NAMALWA (cell line): ENCODE results near the gene OR2D2.
"Not testable (repeated sequence)": the region's sequence is repeated elsewhere in the genome, so short reads cannot be mapped to it uniquely, and the experiment has no call there.

Experiments used
- DNase-seq: peaks from one replicate; pipeline ENCODE4 v3.0.0-alpha.2; 2015; ENCODE audit warnings: low spot score

The OR2D2 gene, protein sequence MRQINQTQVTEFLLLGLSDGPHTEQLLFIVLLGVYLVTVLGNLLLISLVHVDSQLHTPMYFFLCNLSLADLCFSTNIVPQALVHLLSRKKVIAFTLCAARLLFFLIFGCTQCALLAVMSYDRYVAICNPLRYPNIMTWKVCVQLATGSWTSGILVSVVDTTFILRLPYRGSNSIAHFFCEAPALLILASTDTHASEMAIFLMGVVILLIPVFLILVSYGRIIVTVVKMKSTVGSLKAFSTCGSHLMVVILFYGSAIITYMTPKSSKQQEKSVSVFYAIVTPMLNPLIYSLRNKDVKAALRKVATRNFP

DNA sequence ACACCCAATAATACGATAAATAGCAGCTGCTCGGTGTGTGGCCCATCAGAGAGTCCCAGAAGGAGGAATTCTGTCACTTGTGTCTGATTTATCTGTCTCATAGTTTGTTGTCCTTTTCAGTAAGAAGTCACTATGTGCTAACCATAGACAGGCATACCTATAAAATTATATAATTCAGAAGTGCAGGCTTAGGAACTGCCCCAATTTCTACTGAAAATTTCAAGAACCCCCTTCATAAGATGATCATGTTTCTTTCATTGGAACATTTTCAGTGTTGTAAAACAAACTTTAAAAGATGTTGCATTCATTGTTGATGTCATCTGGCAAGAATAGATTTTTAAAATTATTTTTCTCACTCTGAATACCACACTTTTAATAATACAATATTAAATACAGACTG is at the start of gene OR2D2:
TSS of gene OR2D2 (minus strand) at position 101 of the 400 bp plus-strand sequence. CDS start at position 101, 0 bp downstream.
- DNase-seq, result no peak

DNA sequence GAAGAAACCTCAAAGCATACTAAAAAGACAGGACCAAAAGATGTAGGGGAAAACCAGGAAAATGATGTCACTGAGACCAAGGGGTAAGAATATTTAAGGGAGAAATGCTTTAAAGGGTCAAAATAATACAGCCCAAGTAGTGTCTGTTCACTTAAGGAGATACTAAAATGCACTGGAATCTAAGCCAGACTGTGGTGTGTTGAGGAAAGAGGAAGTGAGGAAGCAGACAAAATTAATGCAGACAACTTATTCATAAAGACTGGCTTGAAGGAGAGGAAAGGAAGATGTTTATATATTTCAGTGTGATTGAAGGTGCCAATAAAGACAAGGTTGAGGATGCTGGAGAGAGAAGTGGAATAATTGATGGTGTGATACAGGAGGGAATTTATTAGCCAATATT is 49.7 kb upstream of the OR2D2 start:
- DNase-seq, result peak; percentile 2

DNA sequence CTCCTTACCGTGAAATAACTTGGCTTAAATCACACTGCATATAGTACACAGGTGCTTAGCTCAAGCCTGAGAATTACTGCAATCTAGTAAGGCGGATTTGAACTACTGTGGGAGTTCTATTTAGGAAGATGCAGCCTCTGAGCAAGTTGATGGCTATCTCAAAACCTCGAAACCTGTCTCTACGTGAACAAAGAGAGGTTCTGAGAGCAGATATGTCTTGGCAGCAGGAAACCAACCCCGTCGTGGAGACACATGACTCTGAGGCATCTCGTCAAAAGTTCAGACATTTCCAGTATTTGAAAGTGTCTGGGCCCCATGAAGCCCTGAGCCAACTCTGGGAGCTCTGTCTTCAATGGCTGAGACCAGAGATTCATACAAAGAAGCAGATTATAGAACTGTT is 39.8 kb upstream of the OR2D2 start:
- DNase-seq, result no peak

GRCh38 chr11:6931146-6931713 is 38.9 kb upstream of the OR2D2 start:
- DNase-seq, result no peak

DNA sequence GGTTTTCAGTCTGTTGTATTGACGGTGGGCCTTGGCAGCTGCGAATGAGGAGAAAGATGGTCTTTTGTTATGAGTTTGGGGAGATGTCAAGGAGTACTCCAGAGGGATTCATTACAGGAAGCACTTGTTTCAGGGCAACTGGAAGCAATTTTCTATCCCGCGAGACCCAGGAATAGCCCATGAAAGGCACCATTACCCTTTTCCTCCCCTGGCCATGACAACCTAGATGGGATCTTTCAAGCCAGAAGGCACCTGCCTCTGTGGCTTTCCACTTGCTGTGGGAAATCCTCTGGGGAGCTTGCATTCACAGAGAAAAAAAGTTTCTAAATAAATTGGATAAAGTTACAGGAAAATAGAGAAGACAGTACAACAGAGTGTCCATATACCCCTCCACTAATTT is 36.6 kb upstream of the OR2D2 start:
- DNase-seq, result no peak

DNA sequence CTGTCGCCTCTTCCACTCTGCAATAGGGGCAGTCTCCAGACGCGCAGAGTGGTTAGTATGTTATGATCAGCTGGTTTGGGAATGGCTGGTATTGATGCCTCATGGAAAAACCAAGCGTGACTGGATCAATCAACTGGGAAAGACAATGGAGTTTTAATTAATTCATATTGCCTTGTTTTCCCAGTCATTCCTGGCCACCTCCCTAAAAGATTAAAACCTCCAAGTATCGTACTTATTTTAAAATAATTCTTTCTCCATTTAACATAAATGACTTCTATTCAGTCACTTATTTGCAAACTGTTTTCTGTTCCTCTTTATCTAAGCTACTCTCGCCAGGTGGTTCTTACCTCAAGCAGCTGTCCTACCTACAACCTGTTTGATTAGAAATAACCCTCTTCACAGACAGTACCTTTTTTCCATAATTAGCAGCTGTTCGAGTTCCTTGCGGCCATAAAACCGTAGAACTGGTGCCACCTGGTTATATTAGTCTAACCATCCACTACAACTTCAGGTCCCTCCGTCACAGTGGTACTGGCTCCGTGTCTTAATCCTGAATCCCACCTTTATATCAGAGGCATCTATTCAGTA is 34.8 kb upstream of the OR2D2 start:
- DNase-seq, result peak; percentile 39

- DNase-seq, result peak; percentile 83
Measured at GRCh38 chr11:6926208-6927029, 34.1 kb upstream of the OR2D2 start, which contains the start of gene ZNF215. ZNF215 (plus strand) TSS chr11:6926426; CDS start chr11:6932273, 5,847 bp downstream.

DNA sequence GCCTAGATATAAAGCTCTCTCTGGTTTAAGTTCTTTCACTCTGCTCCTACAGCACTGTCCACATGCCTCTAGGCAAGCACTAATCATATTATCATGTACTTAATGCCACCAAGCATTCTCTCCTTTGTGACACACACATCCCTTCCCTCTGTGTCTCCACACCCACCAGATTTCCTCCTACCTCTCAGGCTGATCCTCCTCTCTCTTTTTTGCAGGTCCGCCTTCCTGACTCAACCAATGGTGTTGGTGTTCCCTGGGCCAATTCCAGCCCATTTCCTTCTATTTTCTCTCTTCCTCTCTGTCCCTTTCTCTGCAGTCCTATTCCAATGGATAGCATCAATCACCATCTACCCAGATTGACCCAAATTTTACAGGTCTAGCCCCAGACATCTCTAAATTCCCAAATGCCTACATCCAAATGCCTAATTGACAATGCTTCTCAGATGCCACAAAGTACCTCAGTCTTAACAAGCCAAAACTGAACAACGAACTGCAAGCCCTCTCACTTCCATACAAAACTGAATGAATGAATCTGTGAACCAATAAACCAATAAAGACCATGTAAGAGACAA is 33.4 kb upstream of the OR2D2 start:
- DNase-seq, result peak; percentile 5

DNA sequence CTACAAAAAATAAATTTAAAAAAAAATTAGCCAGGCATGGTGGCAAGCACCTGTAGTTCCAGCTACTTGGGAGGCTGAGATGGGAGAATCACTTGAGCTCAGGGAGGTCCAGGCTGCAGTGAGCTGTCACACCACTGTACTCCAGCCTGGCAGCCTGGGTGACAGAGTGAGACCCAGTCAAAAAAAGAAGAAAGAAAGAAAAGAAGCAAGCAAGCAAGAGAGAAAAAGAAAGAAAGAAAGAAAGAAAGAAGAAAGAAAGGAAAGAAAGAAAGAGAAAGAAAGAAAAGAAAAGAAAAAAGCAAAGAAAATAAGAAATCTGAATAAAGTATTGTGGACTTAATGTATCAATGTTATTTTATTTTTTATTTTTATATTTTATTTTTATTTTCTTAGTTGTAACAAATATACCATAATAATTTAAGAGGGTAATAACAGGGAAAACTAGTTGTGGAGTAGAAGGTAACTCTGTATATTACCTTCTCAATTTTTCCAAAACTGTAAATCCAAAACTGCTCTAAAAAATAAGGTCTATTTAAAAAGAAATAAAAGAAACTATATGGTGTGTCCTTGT is 32.8 kb upstream of the OR2D2 start:
- DNase-seq, result no peak

DNA sequence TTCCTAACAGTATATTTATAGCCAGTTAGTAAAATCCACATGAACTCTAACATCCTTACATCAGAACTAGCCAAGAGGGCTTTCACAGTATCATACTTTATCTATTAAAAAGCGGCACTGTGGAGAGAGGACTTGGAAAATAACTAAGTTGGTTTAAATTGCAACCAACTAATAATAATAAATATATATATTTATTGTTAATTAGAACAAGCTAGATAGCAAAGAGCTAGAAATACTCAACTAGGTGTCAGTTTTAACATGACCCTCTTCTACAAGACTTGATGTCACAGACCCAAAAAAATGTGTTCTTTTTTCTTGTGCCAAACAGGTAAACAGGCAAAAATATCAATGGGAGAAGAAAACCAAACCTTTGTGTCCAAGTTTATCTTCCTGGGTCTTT is 28.4 kb upstream of the OR2D2 start, which contains the start of gene OR2D3:
TSS of gene OR2D3 (plus strand) at position 301 of the 400 bp plus-strand sequence. CDS start at position 301, 0 bp downstream.
- DNase-seq, result no peak

GRCh38 chr11:6919698-6920097 is 27.4 kb upstream of the OR2D2 start:
- DNase-seq, result no peak

GRCh38 chr11:6911948-6912347 is 19.6 kb upstream of the OR2D2 start:
- no peak for DNase-seq

DNA sequence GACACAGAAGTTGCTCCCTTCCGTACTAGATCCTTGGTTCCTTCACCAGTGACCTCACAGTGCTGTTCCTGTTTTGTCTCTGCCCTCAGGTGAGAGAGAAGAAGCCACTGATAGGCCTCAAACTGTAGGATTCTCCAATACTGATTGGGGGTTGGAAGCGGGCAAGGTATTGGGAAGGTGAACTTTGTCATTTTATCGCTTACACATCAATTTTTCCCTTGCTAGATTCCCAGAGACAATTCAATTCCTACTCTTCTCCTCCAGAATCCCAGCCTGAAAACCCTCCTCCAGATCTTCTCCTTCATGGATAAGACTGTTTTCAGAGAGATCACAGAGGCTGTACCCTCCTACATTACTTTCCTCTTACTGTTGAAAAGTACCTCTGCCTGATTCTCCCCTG is 19.1 kb upstream of the OR2D2 start:
- DNase-seq, result no peak

DNA sequence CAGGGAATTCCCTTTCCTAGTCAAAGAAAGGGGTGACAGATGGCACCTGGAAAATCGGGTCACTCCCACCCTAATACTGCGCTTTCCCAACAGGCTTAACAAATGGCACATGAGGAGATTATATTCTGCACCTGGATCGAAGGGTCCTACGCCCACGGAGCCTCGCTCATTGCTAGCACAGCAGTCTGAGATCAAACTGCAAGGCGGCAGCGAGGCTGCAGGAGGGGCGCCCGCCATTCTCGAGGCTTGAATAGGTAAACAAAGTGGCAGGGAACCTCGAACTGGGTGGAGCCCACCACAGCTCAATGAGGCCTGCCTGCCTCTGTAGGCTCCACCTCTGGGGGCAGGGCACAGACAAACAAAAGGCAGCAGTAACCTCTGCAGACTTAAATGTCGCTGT is 12.5 kb upstream of the OR2D2 start:
- DNase-seq, result not testable (repeated sequence)

DNA sequence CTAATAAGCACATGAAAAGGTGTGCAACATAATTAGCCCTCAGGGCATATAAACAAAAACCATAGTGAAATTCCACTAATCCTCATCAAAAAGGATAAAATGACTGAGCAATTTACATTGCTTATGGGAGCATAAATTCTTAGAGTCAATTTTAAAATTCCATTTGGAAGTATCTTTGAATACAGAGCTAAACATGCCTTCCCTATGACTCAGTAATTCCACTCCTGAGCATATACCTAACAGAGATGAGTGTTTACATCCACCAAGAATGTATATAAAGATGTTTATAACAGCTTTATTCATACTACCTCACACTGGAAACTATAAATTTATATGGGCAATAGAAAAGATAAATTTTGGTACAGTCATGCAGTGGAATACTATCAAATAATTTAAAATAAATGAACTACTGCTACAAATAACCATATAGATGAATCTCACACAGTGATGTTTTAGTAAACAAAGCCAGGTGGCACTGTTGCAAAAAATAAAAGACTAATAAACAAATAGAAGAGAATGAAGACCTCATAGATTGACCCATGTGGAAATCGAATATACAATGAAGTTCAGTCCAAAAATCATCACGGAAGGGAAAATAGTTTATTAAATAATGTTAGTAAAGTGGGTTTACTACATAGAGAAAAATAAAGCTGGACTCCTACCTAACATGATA is 8.2 kb upstream of the OR2D2 start:
- DNase-seq, result peak; percentile 6

DNA sequence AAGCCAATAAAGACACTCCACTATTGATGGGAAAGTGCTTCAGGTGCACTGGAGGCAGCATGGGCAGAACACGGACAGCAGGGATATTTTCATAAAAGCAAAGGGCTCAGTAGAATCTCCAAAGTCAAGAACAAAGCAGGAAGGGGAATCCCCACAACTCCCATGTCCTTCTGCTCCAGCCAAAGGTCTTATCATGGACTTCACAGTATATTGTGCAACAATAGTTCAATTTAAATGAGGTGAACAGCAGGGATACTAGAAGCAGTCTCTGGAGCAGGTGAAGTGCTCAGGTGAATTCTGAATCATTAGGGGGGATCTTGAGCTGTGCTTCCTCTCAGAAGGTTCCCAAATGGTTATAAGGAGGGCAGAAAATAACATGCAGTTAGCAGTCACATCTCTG is 6.6 kb upstream of the OR2D2 start:
- DNase-seq, result no peak

DNA sequence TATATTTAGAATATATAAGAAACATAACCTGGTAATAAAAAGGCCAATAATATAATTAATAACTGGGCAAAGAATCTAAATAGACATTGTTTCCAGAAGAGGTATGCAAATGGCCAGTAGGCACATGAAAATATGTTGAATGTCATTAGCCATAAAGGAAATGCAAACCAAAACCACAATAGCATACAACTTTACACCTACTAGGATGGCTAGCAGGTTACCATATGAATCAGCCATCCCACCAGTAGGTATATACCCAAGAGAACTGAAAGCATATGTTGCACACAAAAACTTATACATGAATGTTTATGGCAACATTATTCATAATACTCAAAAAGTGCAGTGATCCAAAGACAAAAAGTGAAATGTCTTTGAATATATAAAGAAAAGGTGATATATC is 2.7 kb upstream of the OR2D2 start:
- no peak for DNase-seq

DNA sequence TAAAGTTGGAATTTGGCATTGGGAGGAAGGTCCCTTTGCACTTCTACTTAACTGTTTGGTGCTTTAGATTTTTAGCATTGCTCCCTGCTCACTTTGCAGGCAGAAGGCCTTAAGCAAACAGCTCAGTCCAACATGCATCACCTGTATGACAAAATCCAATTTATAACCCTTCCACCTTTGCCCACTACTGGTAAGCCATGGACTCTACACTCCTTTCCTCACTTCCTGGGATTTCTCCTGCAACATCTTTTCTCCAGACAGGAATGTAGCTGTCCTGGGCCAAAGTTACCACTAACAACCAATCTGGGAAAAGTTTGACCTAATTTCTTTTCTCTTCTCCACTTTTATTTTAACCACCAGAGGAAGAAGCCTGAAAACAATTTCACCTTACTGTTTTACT is 1.8 kb upstream of the OR2D2 start:
- DNase-seq, result no peak

DNA sequence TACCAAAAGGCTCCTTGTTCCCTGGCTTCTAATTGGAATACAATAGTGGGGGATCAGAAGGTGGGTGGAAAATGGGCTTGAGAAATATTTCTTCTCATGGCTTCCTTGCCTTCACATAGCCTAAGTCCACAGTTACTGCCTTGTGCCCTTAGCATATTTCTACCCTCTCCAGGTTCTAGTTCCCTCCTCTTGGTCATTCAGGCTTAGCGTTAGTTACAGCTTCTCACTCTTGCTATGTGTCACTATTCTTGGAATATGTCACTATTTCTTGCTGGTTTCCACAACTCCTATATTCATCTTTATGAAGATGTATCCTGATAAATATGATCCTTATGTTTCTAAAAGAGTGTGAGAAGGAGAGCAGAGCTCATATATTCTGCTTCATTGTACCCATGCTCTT is 2.5 kb downstream of the OR2D2 start:
- DNase-seq, result no peak

DNA sequence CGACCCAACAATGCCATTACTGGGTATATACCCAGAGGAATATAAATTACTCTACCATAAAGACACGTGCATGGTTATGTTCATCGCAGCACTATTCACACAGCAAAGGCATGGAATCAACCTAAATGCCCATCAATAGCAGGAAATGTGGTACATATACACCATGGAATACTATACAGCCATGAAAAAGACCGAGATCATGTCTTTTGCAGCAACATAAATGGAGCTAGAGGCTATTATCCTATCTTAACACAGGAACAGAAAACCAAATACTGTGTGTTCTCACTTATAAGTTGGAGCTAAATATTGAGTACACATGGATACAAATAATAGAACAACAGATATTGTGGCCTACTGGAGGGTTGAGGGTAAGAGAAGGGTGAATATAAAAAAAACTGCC is 3.5 kb downstream of the OR2D2 start:
- no peak for DNase-seq

- DNase-seq, result not testable (repeated sequence)
Measured at GRCh38 chr11:6887711-6888110, 4.6 kb downstream of the OR2D2 start.
